GM23248 (cell line): ENCODE results near the gene OR10V1. TPM values are rescaled to one million over a fixed set of nuclear protein-coding genes. Genes with fewer than 3 reads are reported as not detected.

ENCODE experiments used
- DNase-seq: peaks from one replicate; pipeline ENCODE4 v3.0.0-alpha.2; 2015
- H2AFZ ChIP-seq: fragments of 200-600 bp; sonication (generic); 2 replicates; pipeline ENCODE4 v1.6.1; 2016; ENCODE audit warnings: antibody characterized with exemption
- H3F3A ChIP-seq: fragments of 200-600 bp; sonication (generic); 2 replicates; pipeline ENCODE4 v1.6.1; 2016; ENCODE audit warnings: mild to moderate bottlenecking, antibody characterized with exemption, mixed run types; ENCODE audit not compliant: insufficient read depth
- H3K27ac ChIP-seq: fragments of 200-600 bp; sonication (generic); 2 replicates; pipeline ENCODE4 v1.5.1; 2016; ENCODE audit warnings: mild to moderate bottlenecking
- H3K27me3 ChIP-seq: fragments of 200-600 bp; sonication (generic); replicated peaks from 2 replicates; pipeline ENCODE4 v1.6.1; 2016; ENCODE audit warnings: mild to moderate bottlenecking; ENCODE audit not compliant: insufficient read depth
- H3K36me3 ChIP-seq: fragments of 200-600 bp; sonication (generic); 2 replicates; pipeline ENCODE4 v1.6.1; 2016; ENCODE audit warnings: low read depth, mild to moderate bottlenecking
- H3K4me1 ChIP-seq: fragments of 200-600 bp; sonication (generic); 2 replicates; pipeline ENCODE4 v1.6.1; 2016; ENCODE audit warnings: mild to moderate bottlenecking; ENCODE audit not compliant: insufficient read depth
- H3K4me2 ChIP-seq: fragments of 200-600 bp; sonication (generic); one replicate; pipeline ENCODE4 v1.6.1; 2016; ENCODE audit warnings: mild to moderate bottlenecking; ENCODE audit not compliant: unreplicated experiment
- H3K4me3 ChIP-seq: fragments of 200-600 bp; sonication (generic); 2 replicates; pipeline ENCODE4 v1.5.1; 2016; ENCODE audit warnings: mild to moderate bottlenecking
- H3K79me2 ChIP-seq: fragments of 200-600 bp; sonication (generic); 2 replicates; pipeline ENCODE4 v1.6.1; 2016; ENCODE audit warnings: mild to moderate bottlenecking; ENCODE audit not compliant: insufficient read depth
- H3K9ac ChIP-seq: fragments of 200-600 bp; sonication (generic); 2 replicates; pipeline ENCODE4 v1.6.1; 2016; ENCODE audit warnings: mild to moderate bottlenecking
- H3K9me2 ChIP-seq: fragments of 200-600 bp; sonication (generic); 2 replicates; pipeline ENCODE4 v1.6.1; 2016; ENCODE audit warnings: mixed run types, mild to moderate bottlenecking, moderate library complexity; ENCODE audit not compliant: insufficient read depth
- H3K9me3 ChIP-seq: fragments of 200-600 bp; sonication (generic); one replicate; pipeline ENCODE4 v1.6.1; 2017; ENCODE audit warnings: low read depth
- H4K20me1 ChIP-seq: fragments of 200-600 bp; sonication (generic); 2 replicates; pipeline ENCODE4 v1.6.0; 2016; ENCODE audit not compliant: insufficient read depth
- EZH2 ChIP-seq: fragments of 200-600 bp; sonication (generic); IDR thresholded peaks from 2 replicates; pipeline ENCODE4 v1.6.1; 2018; ENCODE audit warnings: antibody characterized with exemption, mild to moderate bottlenecking; ENCODE audit not compliant: insufficient read depth, poor library complexity, severe bottlenecking
- EZH2phosphoT487 ChIP-seq: fragments of 200-600 bp; sonication (generic); IDR thresholded peaks from 2 replicates; pipeline ENCODE4 v1.6.1; 2018; ENCODE audit warnings: antibody characterized with exemption, moderate library complexity, mild to moderate bottlenecking, low read depth; ENCODE audit not compliant: insufficient read depth
- WGBS, 2 experiments: methylation state at CpG; one replicate each; pipeline ENCODE4 v1.1.6; 2015 to 2017; ENCODE audit warnings: low lambda C conversion rate in 2 of 2, low coverage in 1 of 2; ENCODE audit errors: missing lambda C conversion rate in 2 of 2; 5-methylcytosine and 5-hydroxymethylcytosine counted together
- in situ Hi-C: fragments of 300-500 bp; cut with MboI; formaldehyde crosslinking; loops from 2 replicates; pipeline ENCODE4 v1.15.0; 2020
- polyA plus RNA-seq: library from polyadenylated mRNA; unstranded; fragments of >200 nt; fragmentation: Nextera tagmentation; extraction: Ambion mirVana; gene quantifications from 2 replicates; pipeline ENCODE4 v1.2.1, GENCODE V29; 2016
- total RNA-seq: library from RNA; depleted of rRNA; stranded (reverse); fragments of >200 nt; shearing (Covaris generic); gene quantifications from 2 replicates; pipeline ENCODE4 v1.2.3, GENCODE V29; 2014

Gene OR10V1
- total and polyA plus RNA-seq, 2 experiments from 2014 or later: not detected

DNA sequence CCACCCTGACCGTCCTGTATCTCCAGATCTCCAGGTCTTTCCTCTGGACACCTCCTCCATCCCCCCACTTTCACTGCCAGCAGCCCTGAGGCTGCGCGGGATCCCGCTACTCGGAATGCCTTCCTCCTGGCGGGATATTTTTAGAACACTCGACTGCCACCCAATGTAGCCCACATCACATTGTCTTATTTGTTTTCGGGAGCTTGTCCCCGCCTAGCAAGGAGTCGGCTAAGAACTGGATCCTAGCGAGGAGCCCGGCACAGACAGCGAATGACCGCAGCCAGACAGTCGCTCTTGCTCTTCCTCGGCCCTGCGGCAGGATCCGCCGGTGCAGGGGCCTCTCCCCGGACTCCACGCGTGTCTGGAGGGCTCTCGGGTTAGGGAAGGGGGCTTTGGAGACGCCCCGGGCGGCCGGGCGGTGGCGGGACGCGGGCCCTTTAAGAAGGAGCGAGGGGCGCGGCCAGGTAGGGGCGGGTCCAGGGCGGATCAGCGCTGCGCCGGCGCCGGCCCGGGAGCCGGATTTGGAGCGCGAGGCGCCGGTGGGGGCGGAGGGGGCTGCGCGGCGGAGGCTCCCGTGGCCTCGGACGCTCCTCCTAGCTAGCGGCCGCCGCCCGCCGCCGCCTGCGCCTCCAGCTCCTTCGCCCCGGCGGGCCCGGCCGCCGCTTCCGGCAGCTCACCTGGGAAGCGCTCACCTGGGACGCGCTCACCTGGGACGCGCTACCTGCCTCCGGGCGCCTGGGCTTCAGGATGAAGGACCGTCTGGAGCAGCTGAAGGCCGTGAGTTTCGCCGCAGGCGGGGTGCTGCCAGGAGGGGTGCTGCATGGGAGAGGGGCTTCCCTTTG lies 41.4 kb upstream of the OR10V1 start, which contains the start of gene STX3:
Gene STX3 (plus strand): TSS at position 518 of the 842 bp plus-strand sequence. CDS start 230 bp downstream, at position 748.
- Histone ChIP-seq H3K4me2 (peak within 1 kb of the TSS; percentile 99), H3K4me1 (0 out of 2 replicates have a peak, but pooled peaks cover 12% of the 10 kb centered on the region), H3K79me2 (peaks cover 29% of the 10 kb centered on the region), H3K9me2 (no peaks in the 10 kb centered on the region), H3K9me3 (no peaks in the 10 kb centered on the region), H3F3A (peaks cover 11% of the 10 kb centered on the region; the same call in 1 of the 2 replicates), H3K27me3 (no peaks in the 10 kb centered on the region), H3K4me3 (peak within 1 kb of the TSS; percentile 91), H3K27ac (peak within 1 kb of the TSS; percentile 64), H2AFZ (peak within 1 kb of the TSS; percentile 93), H3K9ac (peak within 1 kb of the TSS; percentile 83), H4K20me1 (no peaks in the 10 kb centered on the region), H3K36me3 (no peaks in the 10 kb centered on the region)
- 1% methylated on average over 31 to 49 of the region's 80 CpGs for WGBS, 2 experiments
- in situ Hi-C loops: loop anchor here (10.0 kb wide), 1 partner anchor 50 kb away; no protein-coding TSS in a partner anchor
- DNase-seq: peak; percentile 76
- TF ChIP-seq EZH2 (no peak), EZH2phosphoT487 (no peak)

DNA sequence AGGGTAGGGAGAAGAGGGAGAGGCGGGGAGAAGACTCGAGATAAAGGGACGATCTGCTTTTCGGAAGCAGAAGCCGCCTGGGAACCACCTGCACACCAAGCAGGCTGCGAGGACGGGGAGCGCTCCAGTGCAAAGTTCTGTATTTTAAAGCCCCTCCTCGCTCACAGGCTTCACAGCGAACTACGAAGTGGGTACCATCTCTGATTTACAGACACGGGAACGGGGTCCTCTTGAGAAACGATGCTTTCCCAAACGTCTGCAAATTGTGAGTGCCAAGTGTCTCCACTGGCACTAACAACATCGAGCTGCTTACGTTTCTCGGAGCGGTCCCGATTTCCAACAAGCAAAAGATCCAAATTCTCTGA lies 40.8 kb upstream of the OR10V1 start:
- no peaks in the 10 kb centered on the region for H4K20me1 ChIP-seq
- H3K4me2 ChIP-seq: peak overlapping the region; percentile 99
- H3F3A ChIP-seq: peaks cover 11% of the 10 kb centered on the region; the same call in 1 of the 2 replicates
- peak overlapping the region; percentile 83 for H3K9ac ChIP-seq
- peak overlapping the region; percentile 91 for H3K4me3 ChIP-seq
- peak overlapping the region; percentile 64 for H3K27ac ChIP-seq
- DNase-seq: peak; percentile 46
- H3K9me2 ChIP-seq: no peaks in the 10 kb centered on the region
- no peaks in the 10 kb centered on the region for H3K36me3 ChIP-seq
- H3K4me1 ChIP-seq: 0 out of 2 replicates have a peak, but pooled peaks cover 12% of the 10 kb centered on the region
- peak overlapping the region; percentile 93 for H2AFZ ChIP-seq
- no peaks in the 10 kb centered on the region for H3K9me3 ChIP-seq
- peaks cover 23% of the 10 kb centered on the region for H3K79me2 ChIP-seq
- 0 to 2% methylated on average over 20 of the region's 20 CpGs for WGBS, 2 experiments
- no peaks in the 10 kb centered on the region for H3K27me3 ChIP-seq
- in situ Hi-C loops: loop anchor here (10.0 kb wide), 1 partner anchor 50 kb away; no protein-coding TSS in a partner anchor
- TF ChIP-seq EZH2 (no peak), EZH2phosphoT487 (no peak)

DNA sequence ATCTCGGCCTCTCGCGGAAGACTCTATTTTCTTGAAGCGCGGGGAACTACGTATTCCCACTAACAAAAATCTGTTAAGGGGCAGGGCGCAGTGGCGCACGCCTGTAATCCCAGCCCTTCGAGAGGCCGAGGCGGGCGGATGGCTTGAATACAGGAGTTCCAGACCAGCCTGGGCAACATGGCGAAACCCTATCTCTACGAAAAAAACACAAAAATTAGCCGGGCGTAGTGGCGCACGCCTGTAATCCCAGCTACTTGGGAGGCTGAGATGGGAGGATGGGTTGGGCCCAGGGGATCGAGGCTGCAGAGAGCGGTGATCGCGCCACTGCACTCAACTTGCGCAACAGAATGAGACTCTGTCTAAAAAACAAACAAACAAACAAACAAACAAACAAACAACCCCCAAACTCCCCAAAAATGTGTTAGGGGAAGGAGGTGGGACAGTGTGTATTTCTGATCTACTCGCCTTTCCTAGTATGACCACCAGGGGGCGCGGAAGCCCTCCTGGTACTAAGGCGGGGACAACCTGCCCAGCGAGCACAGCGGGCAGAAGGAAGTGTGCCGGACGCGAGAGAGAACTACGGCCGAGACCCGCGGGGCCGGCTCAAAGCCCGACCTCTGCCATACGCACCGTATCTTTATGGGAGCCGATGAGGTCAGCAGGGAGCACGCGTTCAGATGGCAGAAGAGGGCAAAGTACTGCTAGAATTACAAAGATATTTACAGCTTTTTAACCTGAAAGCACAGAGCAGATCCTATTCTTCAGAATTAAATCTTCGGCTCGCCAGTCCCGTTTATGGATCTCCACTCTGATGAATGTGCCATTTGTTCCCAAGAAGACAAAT lies 40.2 kb upstream of the OR10V1 start:
- Histone ChIP-seq H3K79me2 (peaks cover 18% of the 10 kb centered on the region), H3K4me2 (peak overlapping the region; percentile 99), H3K9ac (peak overlapping the region; percentile 83), H4K20me1 (no peaks in the 10 kb centered on the region), H3K4me1 (0 out of 2 replicates have a peak, but pooled peaks cover 12% of the 10 kb centered on the region), H3K27me3 (no peaks in the 10 kb centered on the region), H2AFZ (peak overlapping the region; percentile 93), H3F3A (peaks cover 11% of the 10 kb centered on the region; the same call in 1 of the 2 replicates), H3K9me3 (no peaks in the 10 kb centered on the region), H3K9me2 (no peaks in the 10 kb centered on the region), H3K4me3 (peak overlapping the region; percentile 91), H3K36me3 (no peaks in the 10 kb centered on the region), H3K27ac (no peak overlapping the region)
- 29 to 32% methylated on average over 44 to 47 of the region's 47 CpGs for WGBS, 2 experiments
- in situ Hi-C loops: loop anchor here (10.0 kb wide), 1 partner anchor 51 kb away; no protein-coding TSS in a partner anchor
- DNase-seq: peak; percentile 88
- TF ChIP-seq EZH2: no peak
- TF ChIP-seq EZH2phosphoT487: no peak

DNA sequence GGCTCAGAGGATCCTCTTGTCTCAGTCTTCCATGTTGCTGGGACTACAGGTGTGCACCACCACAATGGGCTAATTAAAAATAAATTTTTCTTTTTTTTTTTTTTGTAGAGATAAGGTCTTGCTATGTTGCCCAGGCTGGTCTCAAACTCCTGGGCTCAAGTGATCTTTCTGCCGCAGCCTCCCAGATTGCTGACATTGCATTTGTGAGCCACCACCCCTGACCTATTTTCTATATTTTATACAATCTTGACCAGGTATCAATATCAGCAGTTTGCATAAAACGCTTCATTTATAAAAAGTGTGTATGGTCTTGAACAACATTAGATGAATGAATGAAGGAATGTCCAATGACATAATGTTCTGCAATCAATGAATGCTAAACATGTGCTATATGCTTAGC lies 32.5 kb upstream of the OR10V1 start:
- DNase-seq: no peak
- in situ Hi-C loops: no loop called here
- no peak overlapping the region for H3K27ac ChIP-seq
- no peaks in the 10 kb centered on the region for H3K36me3 ChIP-seq
- no peaks in the 10 kb centered on the region for H3K9me2 ChIP-seq
- no peak overlapping the region for H3K4me2 ChIP-seq
- H3K9me3 ChIP-seq: no peaks in the 10 kb centered on the region
- no peaks in the 10 kb centered on the region for H3K27me3 ChIP-seq
- no peaks in the 10 kb centered on the region for H3K79me2 ChIP-seq
- H3F3A ChIP-seq: no peaks in the 10 kb centered on the region
- no peak overlapping the region for H3K9ac ChIP-seq
- no peak overlapping the region for H2AFZ ChIP-seq
- H3K4me1 ChIP-seq: no peaks in the 10 kb centered on the region
- TF ChIP-seq EZH2 (no peak), EZH2phosphoT487 (no peak)
- 64 to 70% methylated on average over 2 of the region's 2 CpGs for WGBS, 2 experiments
- H4K20me1 ChIP-seq: no peaks in the 10 kb centered on the region
- H3K4me3 ChIP-seq: no peak overlapping the region
